Lung (tissue), 12 donors: ENCODE data around the gene CD38. TPM values are rescaled to one million over a fixed set of nuclear protein-coding genes. Genes with fewer than 3 reads are reported as not detected.

Experiments used
- ATAC-seq: fragments of 200-7000 bp; cut with Tn5 transposase; one replicate; pipeline ENCODE4 v1.9.1; 2020; ENCODE audit warnings: moderate number of reproducible peaks; ENCODE audit not compliant: insufficient read depth, low FRiP score
- DNase-seq, 3 donors: peaks; one replicate each; pipeline ENCODE4 v3.0.0-alpha.2; 2013 to 2017
- H3K27ac ChIP-seq, 2 donors: one replicate each; pipeline ENCODE4 v1.5.1; 2013; ENCODE audit warnings: mild to moderate bottlenecking in 2 of 2, moderate library complexity in 2 of 2, control low read depth in 1 of 2, inconsistent platforms in 1 of 2, low read depth in 1 of 2, low read length in 1 of 2
- H3K27me3 ChIP-seq, 3 donors: one replicate each; pipeline ENCODE4 v1.5.1; 2013; ENCODE audit warnings: low read length in 2 of 3; ENCODE audit not compliant: control insufficient read depth in 3 of 3, insufficient read depth in 3 of 3
- H3K36me3 ChIP-seq, 4 donors: one replicate each; pipeline ENCODE4 v1.5.1; 2013; ENCODE audit warnings: low read length in 4 of 4, mild to moderate bottlenecking in 1 of 4, moderate library complexity in 1 of 4; ENCODE audit not compliant: control insufficient read depth in 4 of 4, insufficient read depth in 4 of 4
- H3K4me1 ChIP-seq, 5 donors: one replicate each; pipeline ENCODE4 v1.5.1; 2013; ENCODE audit warnings: low read length in 5 of 5, mild to moderate bottlenecking in 2 of 5, moderate library complexity in 1 of 5; ENCODE audit not compliant: control insufficient read depth in 5 of 5, insufficient read depth in 5 of 5
- H3K4me3 ChIP-seq: one replicate; pipeline ENCODE4 v1.5.1; 2013; ENCODE audit warnings: mild to moderate bottlenecking, control low read depth, moderate library complexity
- H3K9ac ChIP-seq, 2 donors: one replicate each; pipeline ENCODE4 v1.5.1; 2013; ENCODE audit warnings: low read length in 2 of 2, control low read depth in 1 of 2; ENCODE audit not compliant: insufficient read depth in 1 of 2
- H3K9me3 ChIP-seq, 4 donors: one replicate each; pipeline ENCODE4 v1.5.1; 2013; ENCODE audit warnings: low read length in 3 of 4, mild to moderate bottlenecking in 1 of 4, moderate library complexity in 1 of 4; ENCODE audit not compliant: control insufficient read depth in 4 of 4, insufficient read depth in 3 of 4
- CTCF ChIP-seq: IDR thresholded peaks from 2 replicates; pipeline ENCODE4 v1.5.1; 2012; ENCODE audit warnings: mild to moderate bottlenecking; ENCODE audit errors: control extremely low read depth, extremely low read depth
- WGBS, 2 donors: extraction: QIAGEN DNeasy Blood & Tissue Kit; methylation state at CpG; one replicate each; pipeline ENCODE4 v1.1.7; 2013; 5-methylcytosine and 5-hydroxymethylcytosine counted together
- polyA plus RNA-seq, 2 donors: library from polyadenylated mRNA; stranded (reverse); fragments of 200-250 nt; gene quantifications; one replicate each; pipeline ENCODE4 v1.2.1, GENCODE V29; 2013
- total RNA-seq, 2 donors: library from RNA; depleted of rRNA in 1 of 2; stranded (reverse); fragments of >200 nt in 1 of 2; gene quantifications; one replicate each; pipeline ENCODE4 v1.2.1, GENCODE V29; 2014 to 2021
- donor health status: control.
- donor health status: control.
- donor health status: Bipolar disorder and iron deficiency.
- donor health status: healthy.
- donor health status: DM: yes; HTN: yes; CAD: no.

The CD38 gene
- total and polyA plus RNA-seq, 4 donors, result 4.8 to 47.2 (median 14.4) TPM

GRCh38 chr4:15805583-15806517 is 27.7 kb downstream of the CD38 start:
- TF ChIP-seq CTCF, result peak; percentile 75
- H3K27me3 ChIP-seq, result peaks cover 0 to 3% (median 0%) of the 10 kb centered on the region in 3 donors
- no peak overlapping the region for H3K9ac ChIP-seq
- no peak overlapping the region for H3K27ac ChIP-seq
- DNase-seq (peak; percentile 29 to 66 (median 55)), ATAC-seq (no peak)
- H3K4me3 ChIP-seq, result no peak overlapping the region
- H3K4me1 ChIP-seq, result no peaks in the 10 kb centered on the region
- no peaks in the 10 kb centered on the region for H3K36me3 ChIP-seq
- H3K9me3 ChIP-seq, result no peaks in the 10 kb centered on the region
- WGBS, 2 donors, result 56 to 62% methylated on average over 5 of the region's 5 CpGs

- 21 to 51% methylated on average over 5 of the region's 5 CpGs for WGBS, 2 donors
- H3K27ac ChIP-seq, result no peak overlapping the region
- TF ChIP-seq CTCF, result no peak
- H3K9me3 ChIP-seq, result no peaks in the 10 kb centered on the region
- H3K9ac ChIP-seq, result no peak overlapping the region
- H3K27me3 ChIP-seq, result peaks cover 0 to 3% (median 0%) of the 10 kb centered on the region in 3 donors
- no peaks in the 10 kb centered on the region for H3K4me1 ChIP-seq
- no peak for DNase-seq
- H3K4me3 ChIP-seq, result no peak overlapping the region
- ATAC-seq, result no peak
- no peaks in the 10 kb centered on the region for H3K36me3 ChIP-seq
Measured at GRCh38 chr4:15809058-15809457, 30.9 kb downstream of the CD38 start.

- Histone ChIP-seq H3K4me3 (no peak overlapping the region), H3K4me1 (no peaks in the 10 kb centered on the region), H3K9me3 (no peaks in the 10 kb centered on the region), H3K27ac (no peak overlapping the region), H3K36me3 (no peaks in the 10 kb centered on the region), H3K27me3 (peaks cover 0 to 3% (median 0%) of the 10 kb centered on the region in 3 donors), H3K9ac (no peak overlapping the region)
- DNase-seq, result no peak
- no peak for TF ChIP-seq CTCF
- no peak for ATAC-seq
- 25 to 42% methylated on average over 5 of the region's 5 CpGs for WGBS, 2 donors
Measured at GRCh38 chr4:15809466-15809865, 31.3 kb downstream of the CD38 start.
